CD14-positive monocyte (primary cell): ENCODE data around the gene ATP2C2. TPM values are rescaled to one million over a fixed set of nuclear protein-coding genes. Genes with fewer than 3 reads are reported as not detected.
"Not testable (repeated sequence)": the region's sequence is repeated elsewhere in the genome, so short reads cannot be mapped to it uniquely, and the experiment has no call there.

ENCODE experiments used
- DNase-seq, 3 donors: peaks; one replicate each; pipeline ENCODE4 v3.0.0-alpha.2; 2011 to 2022
- H2AFZ ChIP-seq: 2 replicates; pipeline ENCODE4 v1.6.0; 2012; ENCODE audit warnings: mild to moderate bottlenecking, low read depth, low read length, inconsistent platforms; ENCODE audit not compliant: insufficient read depth, poor library complexity, severe bottlenecking
- H3K27ac ChIP-seq, 2 donors: 1 replicate in 1 of 2; 2 replicates in 1 of 2; pipeline ENCODE4 v1.5.1; 2012 to 2013; ENCODE audit warnings: low read length in 2 of 2, control low read depth in 1 of 2, inconsistent platforms in 1 of 2, low read depth in 1 of 2, mild to moderate bottlenecking in 1 of 2
- H3K27me3 ChIP-seq, 2 donors: one replicate each; pipeline versions ENCODE4 v1.6.0 to v1.6.1; 2011 to 2013; ENCODE audit warnings: low read length in 2 of 2; ENCODE audit not compliant: control insufficient read depth in 2 of 2, insufficient read depth in 2 of 2
- H3K36me3 ChIP-seq, 2 donors: replicated peaks in 1 of 2; 1 replicate in 1 of 2; 2 replicates in 1 of 2; pipeline versions ENCODE4 v1.5.1 to v1.6.1; 2012 to 2013; ENCODE audit warnings: low read length in 2 of 2, control low read depth in 1 of 2, inconsistent platforms in 1 of 2, mild to moderate bottlenecking in 1 of 2; ENCODE audit not compliant: insufficient read depth in 2 of 2, control insufficient read depth in 1 of 2
- H3K4me1 ChIP-seq, 2 donors: 1 replicate in 1 of 2; 2 replicates in 1 of 2; pipeline versions ENCODE4 v1.5.1 to v1.6.1; 2012 to 2013; ENCODE audit warnings: low read length in 2 of 2, control low read depth in 1 of 2, inconsistent platforms in 1 of 2, mild to moderate bottlenecking in 1 of 2, moderate library complexity in 1 of 2; ENCODE audit not compliant: insufficient read depth in 2 of 2, control insufficient read depth in 1 of 2
- H3K4me2 ChIP-seq: replicated peaks from 2 replicates; pipeline ENCODE3; 2012; ENCODE audit warnings: low read length, moderate library complexity, mild to moderate bottlenecking; ENCODE audit not compliant: poor library complexity, severe bottlenecking; ENCODE audit errors: extremely low read depth
- H3K4me3 ChIP-seq, 3 experiments: fragments of 200-600 bp in 1 of 3; sonication (generic) in 1 of 3; replicated peaks in 1 of 3; 1 replicate in 2 of 3; 2 replicates in 1 of 3; pipeline ENCODE4 v1.5.1; 2011 to 2013; ENCODE audit warnings: low read length in 3 of 3, mild to moderate bottlenecking in 3 of 3, control low read depth in 2 of 3, low read depth in 2 of 3, inconsistent platforms in 1 of 3, moderate library complexity in 1 of 3
- H3K79me2 ChIP-seq: 2 replicates; pipeline ENCODE4 v1.6.0; 2012; ENCODE audit warnings: mild to moderate bottlenecking, control low read depth, inconsistent platforms, low read length, moderate library complexity; ENCODE audit not compliant: insufficient read depth
- H3K9ac ChIP-seq: 2 replicates; pipeline ENCODE4 v1.6.0; 2017; ENCODE audit warnings: low read length, mild to moderate bottlenecking; ENCODE audit not compliant: insufficient read depth, poor library complexity, severe bottlenecking
- H3K9me3 ChIP-seq, 2 donors: replicated peaks in 1 of 2; 1 replicate in 1 of 2; 2 replicates in 1 of 2; pipeline versions ENCODE4 v1.5.1 to v1.6.1; 2012 to 2013; ENCODE audit warnings: low read length in 2 of 2, control low read depth in 1 of 2; ENCODE audit not compliant: control insufficient read depth in 1 of 2, insufficient read depth in 1 of 2
- H4K20me1 ChIP-seq: 2 replicates; pipeline ENCODE4 v1.6.0; 2012; ENCODE audit warnings: mild to moderate bottlenecking, low read length, control low read depth, moderate library complexity; ENCODE audit not compliant: insufficient read depth
- H3K27ac Mint-ChIP-seq, 7 donors: one replicate each; pipeline ENCODE4 v1.8.0; 2020; ENCODE audit warnings: mild to moderate bottlenecking in 7 of 7, mixed read lengths in 7 of 7, moderate library complexity in 6 of 7, inconsistent platforms in 2 of 7
- H3K27me3 Mint-ChIP-seq, 3 donors: one replicate each; pipeline ENCODE4 v1.8.0; 2021 to 2022; ENCODE audit warnings: low read depth in 3 of 3, mild to moderate bottlenecking in 3 of 3, mixed read lengths in 3 of 3, moderate library complexity in 3 of 3, inconsistent platforms in 1 of 3
- H3K36me3 Mint-ChIP-seq, 2 donors: one replicate each; pipeline ENCODE4 v1.8.0; 2020; ENCODE audit warnings: mixed read lengths in 2 of 2, inconsistent platforms in 1 of 2, mild to moderate bottlenecking in 1 of 2
- H3K4me1 Mint-ChIP-seq: one replicate; pipeline ENCODE4 v1.8.0; 2020; ENCODE audit warnings: mild to moderate bottlenecking, mixed read lengths
- H3K4me3 Mint-ChIP-seq, 2 donors: one replicate each; pipeline ENCODE4 v1.8.0; 2020; ENCODE audit warnings: mild to moderate bottlenecking in 2 of 2, mixed read lengths in 2 of 2, moderate library complexity in 1 of 2
- H3K9me3 Mint-ChIP-seq, 7 donors: one replicate each; pipeline ENCODE4 v1.8.0; 2020 to 2022; ENCODE audit warnings: mixed read lengths in 7 of 7, mild to moderate bottlenecking in 6 of 7, moderate library complexity in 6 of 7, inconsistent platforms in 2 of 7
- WGBS: methylation state at CpG from one replicate; pipeline ENCODE4 v1.1.5; 2013; ENCODE audit warnings: missing lambda C conversion rate; ENCODE audit not compliant: insufficient coverage; 5-methylcytosine and 5-hydroxymethylcytosine counted together
- intact Hi-C, 2 donors: fragments of 100-400 bp; cut with micrococcal nuclease; formaldehyde crosslinking; loops; one replicate each; pipeline versions ENCODE4 v1.15.0 to v1.15.1; 2023
- polyA plus RNA-seq, 3 donors: library from polyadenylated mRNA; depleted of rRNA in 1 of 3; unstranded in 2 of 3; stranded (reverse) in 1 of 3; fragments of 300-500 nt in 2 of 3; fragments of >200 nt in 1 of 3; fragmentation: Illumina TruSeq in 2 of 3; gene quantifications; 1 replicate in 2 of 3; 2 replicates in 1 of 3; pipeline ENCODE4 v1.2.3, GENCODE V29; 2012 to 2021
- TF ChIP-seq, protein P1 (sequence below): fragments of 200-600 bp; IDR thresholded peaks from one replicate; pipeline ENCODE4 v1.8.0; 2022; ENCODE audit warnings: antibody characterized with exemption, mild to moderate bottlenecking

The ATP2C2 gene
- polyA plus RNA-seq, 3 donors: 0.05 TPM; not detected in 2

DNA sequence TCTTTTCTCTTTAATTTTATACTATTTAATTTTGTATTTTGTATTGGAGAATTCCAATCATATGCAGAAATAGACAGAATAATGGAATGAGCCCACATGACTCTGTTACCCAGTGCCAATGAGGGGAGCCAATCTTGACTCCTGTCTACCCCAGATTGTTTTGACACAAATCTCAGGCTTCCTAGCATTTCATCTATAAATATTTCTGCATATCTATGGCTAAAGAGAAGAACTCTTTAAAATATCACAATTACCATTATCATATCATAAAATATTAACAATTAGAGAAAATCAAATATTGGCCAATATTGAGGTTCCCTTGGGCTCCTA is 23.7 kb downstream of the ATP2C2 start:
- Histone ChIP-seq H2AFZ (peak overlapping the region; percentile 41), H3K9me3 (no peaks in the 10 kb centered on the region), H4K20me1 (no peaks in the 10 kb centered on the region), H3K27ac (no peak overlapping the region), H3K79me2 (no peaks in the 10 kb centered on the region), H3K4me1 (peaks cover 17 to 23% of the 10 kb centered on the region in 2 donors), H3K27me3 (peaks cover 0 to 3% of the 10 kb centered on the region in 2 donors), H3K4me3 (no peak overlapping the region), H3K9ac (no peak overlapping the region), H3K36me3 (no peaks in the 10 kb centered on the region), H3K4me2 (no peak overlapping the region)
- intact Hi-C loops: no loop called here
- no peaks in the 10 kb centered on the region for H3K36me3 Mint-ChIP-seq
- peaks cover 5 to 26% (median 14%) of the 10 kb centered on the region in 3 donors for H3K27me3 Mint-ChIP-seq
- no peak overlapping the region for H3K27ac Mint-ChIP-seq
- TF ChIP-seq, protein P1, sequence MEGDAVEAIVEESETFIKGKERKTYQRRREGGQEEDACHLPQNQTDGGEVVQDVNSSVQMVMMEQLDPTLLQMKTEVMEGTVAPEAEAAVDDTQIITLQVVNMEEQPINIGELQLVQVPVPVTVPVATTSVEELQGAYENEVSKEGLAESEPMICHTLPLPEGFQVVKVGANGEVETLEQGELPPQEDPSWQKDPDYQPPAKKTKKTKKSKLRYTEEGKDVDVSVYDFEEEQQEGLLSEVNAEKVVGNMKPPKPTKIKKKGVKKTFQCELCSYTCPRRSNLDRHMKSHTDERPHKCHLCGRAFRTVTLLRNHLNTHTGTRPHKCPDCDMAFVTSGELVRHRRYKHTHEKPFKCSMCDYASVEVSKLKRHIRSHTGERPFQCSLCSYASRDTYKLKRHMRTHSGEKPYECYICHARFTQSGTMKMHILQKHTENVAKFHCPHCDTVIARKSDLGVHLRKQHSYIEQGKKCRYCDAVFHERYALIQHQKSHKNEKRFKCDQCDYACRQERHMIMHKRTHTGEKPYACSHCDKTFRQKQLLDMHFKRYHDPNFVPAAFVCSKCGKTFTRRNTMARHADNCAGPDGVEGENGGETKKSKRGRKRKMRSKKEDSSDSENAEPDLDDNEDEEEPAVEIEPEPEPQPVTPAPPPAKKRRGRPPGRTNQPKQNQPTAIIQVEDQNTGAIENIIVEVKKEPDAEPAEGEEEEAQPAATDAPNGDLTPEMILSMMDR: no peak
- H3K9me3 Mint-ChIP-seq: peaks cover 0 to 5% (median 0%) of the 10 kb centered on the region in 7 donors
- H3K4me3 Mint-ChIP-seq: no peak overlapping the region
- DNase-seq: no peak
- peaks cover 14% of the 10 kb centered on the region for H3K4me1 Mint-ChIP-seq

DNA sequence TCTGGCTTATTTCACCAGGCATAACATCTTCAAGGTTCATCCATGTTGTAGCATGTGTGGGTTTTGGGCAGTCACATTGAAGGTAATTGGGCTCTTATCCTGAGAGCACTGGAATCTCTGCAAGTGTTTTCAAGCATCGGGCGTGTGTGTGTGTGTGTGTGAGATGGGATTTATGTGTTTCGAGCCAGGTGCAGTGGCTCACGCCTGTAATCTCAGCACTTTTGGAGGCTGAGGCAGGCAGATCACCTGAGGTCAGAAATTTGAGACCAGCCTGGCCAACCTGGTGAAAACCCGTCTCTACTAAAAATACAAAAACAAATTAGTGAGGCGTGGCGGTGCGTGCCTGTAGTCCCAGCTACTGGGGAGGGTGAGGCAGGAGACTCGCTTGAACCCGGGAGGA is 27.7 kb downstream of the ATP2C2 start:
- H3K4me2 ChIP-seq, H3K9me3 ChIP-seq, DNase-seq, H3K27ac Mint-ChIP-seq, H3K4me3 Mint-ChIP-seq, H3K9ac ChIP-seq, H3K4me3 ChIP-seq, H3K9me3 Mint-ChIP-seq, H3K36me3 Mint-ChIP-seq, H2AFZ ChIP-seq, H3K36me3 ChIP-seq, H3K27ac ChIP-seq, H3K79me2 ChIP-seq, H4K20me1 ChIP-seq, H3K27me3 ChIP-seq, intact Hi-C loops: not testable (repeated sequence)
- Mint-ChIP-seq H3K27me3 (peaks cover 9 to 19% (median 17%) of the 10 kb centered on the region in 3 donors), H3K4me1 (peaks cover 14% of the 10 kb centered on the region)
- peaks cover 16 to 26% of the 10 kb centered on the region in 2 donors for H3K4me1 ChIP-seq
- 90% methylated on average over 4 of the region's 10 CpGs for WGBS
